ENCODE measurements around the gene ZNF48. TPM values are rescaled to one million over a fixed set of nuclear protein-coding genes. Genes with fewer than 3 reads are reported as not detected.
A peak's percentile ranks its signal among the peaks of the same experiment; 100 is the strongest.

The ZNF48 gene
- total RNA-seq, 6 donors from 2014 or later = 6.8 to 29.2 (median 10.9) TPM

GRCh38 chr16:30416624-30417528, 21.7 kb downstream of the ZNF48 start:
- H3K27me3 ChIP-seq = no peaks in the 10 kb centered on the region
- ATAC-seq (ENCODE audit: low FRiP score in 2 of 2) = no peak
- H3K27ac ChIP-seq = peak overlapping the region in 3 of 4 donors; percentile 79 to 88 (median 83)
- WGBS, 2 donors = 67 to 74% methylated on average over 16 to 18 of the region's 18 CpGs
- H3K36me3 ChIP-seq = peaks cover 0 to 10% (median 3%) of the 10 kb centered on the region in 4 donors
- H3K4me3 ChIP-seq = peak overlapping the region; percentile 57 to 82 (median 69)
- TF ChIP-seq CTCF (IDR thresholded peaks at IDR 0.05) = no peak
- no peak for TF ChIP-seq EP300 (IDR thresholded peaks at IDR 0.05)
- TF ChIP-seq POLR2A (IDR thresholded peaks at IDR 0.05) = no peak
- TF ChIP-seq POLR2AphosphoS5 (IDR thresholded peaks at IDR 0.05) = no peak
- DNase-seq = no peak
- H3K9me3 ChIP-seq = no peaks in the 10 kb centered on the region
- peaks cover 3 to 19% (median 12%) of the 10 kb centered on the region in 4 donors for H3K4me1 ChIP-seq

- H3K4me3 ChIP-seq = peak overlapping the region; percentile 57 to 82 (median 69)
- peak overlapping the region; percentile 77 to 88 (median 81) for H3K27ac ChIP-seq
These were observed 22.5 kb downstream of the ZNF48 start for GRCh38 chr16:30417529-30418349.

GRCh38 chr16:30418350-30419181, 23.3 kb downstream of the ZNF48 start:
- WGBS, 2 donors = 73 to 85% methylated on average over 21 to 26 of the region's 31 CpGs
- DNase-seq (no peak), ATAC-seq (ENCODE audit: low FRiP score in 2 of 2) (no peak)
- TF ChIP-seq POLR2A (IDR thresholded peaks at IDR 0.05) = no peak
- TF ChIP-seq EP300 (IDR thresholded peaks at IDR 0.05) = no peak
- no peak for TF ChIP-seq POLR2AphosphoS5 (IDR thresholded peaks at IDR 0.05)
- peak in 1 of 6 experiments; percentile 2 for TF ChIP-seq CTCF (IDR thresholded peaks at IDR 0.05)
- Histone ChIP-seq H3K27me3 (no peaks in the 10 kb centered on the region), H3K4me3 (peak overlapping the region; percentile 57 to 82 (median 69)), H3K36me3 (peaks cover 3 to 25% (median 12%) of the 10 kb centered on the region in 4 donors), H3K4me1 (peaks cover 3 to 19% (median 12%) of the 10 kb centered on the region in 4 donors), H3K9me3 (no peaks in the 10 kb centered on the region), H3K27ac (peak overlapping the region; percentile 77 to 88 (median 81))

More at GRCh38 chr16:30417529-30418349, 22.5 kb downstream of the ZNF48 start:
- peaks cover 0 to 17% (median 6%) of the 10 kb centered on the region in 4 donors for H3K36me3 ChIP-seq
- peak; percentile 80 to 97 for DNase-seq
- whole genome bisulfite sequencing, 2 donors = 1% methylated on average over 54 of the region's 140 CpGs; no CpG with 5 or more reads in 1 of the 2 donors
- TF ChIP-seq CTCF (IDR thresholded peaks at IDR 0.05) (peak in 4 of 6 experiments; percentile 32 to 61 (median 50)), POLR2A (IDR thresholded peaks at IDR 0.05) (peak in 1 of 4 donors; percentile 73), EP300 (IDR thresholded peaks at IDR 0.05) (no peak), POLR2AphosphoS5 (IDR thresholded peaks at IDR 0.05) (peak; percentile 42 to 59)
- no peaks in the 10 kb centered on the region for H3K27me3 ChIP-seq
- peaks cover 3 to 19% (median 12%) of the 10 kb centered on the region in 4 donors for H3K4me1 ChIP-seq
- no peaks in the 10 kb centered on the region for H3K9me3 ChIP-seq
- ATAC-seq (ENCODE audit: low FRiP score in 2 of 2) = peak; percentile 96 to 98

- Histone ChIP-seq H3K27me3 (no peaks in the 10 kb centered on the region), H3K4me3 (no peak overlapping the region), H3K9me3 (no peaks in the 10 kb centered on the region), H3K4me1 (peaks cover 3 to 19% (median 12%) of the 10 kb centered on the region in 4 donors), H3K27ac (no peak overlapping the region), H3K36me3 (peaks cover 7 to 34% (median 20%) of the 10 kb centered on the region in 4 donors)
- DNase-seq (no peak), ATAC-seq (ENCODE audit: low FRiP score in 2 of 2) (no peak)
- TF ChIP-seq EP300 (IDR thresholded peaks at IDR 0.05) = no peak
- no peak for TF ChIP-seq POLR2A (IDR thresholded peaks at IDR 0.05)
- TF ChIP-seq POLR2AphosphoS5 (IDR thresholded peaks at IDR 0.05) = no peak
- no peak for TF ChIP-seq CTCF (IDR thresholded peaks at IDR 0.05)
- WGBS, 2 donors = 82% methylated on average over 5 of the region's 5 CpGs
These were observed 25.8 kb downstream of the ZNF48 start for GRCh38 chr16:30421010-30421409.
